ENCODE measurements around the gene PRMT2. TPM values are rescaled to one million over a fixed set of nuclear protein-coding genes. Genes with fewer than 3 reads are reported as not detected.

PRMT2 gene
- total RNA-seq, 1 experiment from 2014 or later, result 64.5 TPM

DNA sequence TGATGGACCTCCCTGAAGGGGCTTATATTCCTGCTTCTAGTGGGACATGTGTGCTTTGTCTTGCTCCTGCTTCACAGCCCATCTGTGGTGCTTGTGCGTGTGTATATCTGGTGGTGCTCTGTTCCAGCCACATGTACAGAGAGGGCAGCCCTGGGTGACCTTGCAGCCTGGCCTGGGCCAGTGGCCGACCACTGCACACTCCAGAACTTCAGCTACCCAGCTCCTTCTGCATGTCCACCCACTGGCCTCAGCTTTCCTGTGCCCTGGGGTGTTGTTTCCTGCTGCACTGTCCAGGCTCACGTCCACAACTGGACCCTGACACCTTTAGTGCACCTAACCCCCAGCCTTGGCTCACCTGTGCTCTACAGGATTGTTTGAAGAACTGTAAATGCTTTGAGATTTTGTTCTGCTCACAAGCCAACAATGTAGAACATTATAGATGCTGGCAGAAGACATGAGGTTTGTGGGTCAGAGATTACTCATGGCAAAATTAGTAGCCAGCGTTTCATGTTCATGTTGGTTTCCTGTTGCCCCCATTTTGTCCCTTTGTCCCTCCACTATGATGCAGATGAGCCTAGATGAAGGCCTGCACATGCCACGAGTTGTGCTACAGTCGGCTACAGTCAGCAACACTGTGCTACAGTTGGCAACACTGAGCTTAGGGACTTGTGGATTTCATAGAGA, 25.3 kb upstream of the PRMT2 start:
- intact Hi-C loops (cut with micrococcal nuclease; ENCODE audit: unreplicated experiment), result no loop called here
- Histone ChIP-seq H3K36me3 (ENCODE audit: low read depth) (no peaks in the 10 kb centered on the region), H3K27ac (no peak overlapping the region), H3K4me1 (replicated peaks; ENCODE audit: insufficient read depth) (no peaks in the 10 kb centered on the region), H3K9me2 (ENCODE audit: insufficient read depth) (no peaks in the 10 kb centered on the region), H3K27me3 (ENCODE audit: insufficient read depth, low read depth) (no peaks in the 10 kb centered on the region), H3K4me3 (no peak overlapping the region), H3K4me2 (no peak overlapping the region), H3K9me3 (ENCODE audit: insufficient read depth, low read depth) (no peaks in the 10 kb centered on the region), H3K79me2 (ENCODE audit: low read depth) (no peaks in the 10 kb centered on the region), H4K20me1 (ENCODE audit: insufficient read depth) (no peaks in the 10 kb centered on the region), H2AFZ (no peak overlapping the region), H3F3A (ENCODE audit: insufficient read depth, low read depth) (no peaks in the 10 kb centered on the region)
- CTCF ChIA-PET, result no interaction called here
- TF ChIP-seq EZH2 (IDR thresholded peaks at IDR 0.05; ENCODE audit: low read depth), result no peak
- TF ChIP-seq, protein P1, sequence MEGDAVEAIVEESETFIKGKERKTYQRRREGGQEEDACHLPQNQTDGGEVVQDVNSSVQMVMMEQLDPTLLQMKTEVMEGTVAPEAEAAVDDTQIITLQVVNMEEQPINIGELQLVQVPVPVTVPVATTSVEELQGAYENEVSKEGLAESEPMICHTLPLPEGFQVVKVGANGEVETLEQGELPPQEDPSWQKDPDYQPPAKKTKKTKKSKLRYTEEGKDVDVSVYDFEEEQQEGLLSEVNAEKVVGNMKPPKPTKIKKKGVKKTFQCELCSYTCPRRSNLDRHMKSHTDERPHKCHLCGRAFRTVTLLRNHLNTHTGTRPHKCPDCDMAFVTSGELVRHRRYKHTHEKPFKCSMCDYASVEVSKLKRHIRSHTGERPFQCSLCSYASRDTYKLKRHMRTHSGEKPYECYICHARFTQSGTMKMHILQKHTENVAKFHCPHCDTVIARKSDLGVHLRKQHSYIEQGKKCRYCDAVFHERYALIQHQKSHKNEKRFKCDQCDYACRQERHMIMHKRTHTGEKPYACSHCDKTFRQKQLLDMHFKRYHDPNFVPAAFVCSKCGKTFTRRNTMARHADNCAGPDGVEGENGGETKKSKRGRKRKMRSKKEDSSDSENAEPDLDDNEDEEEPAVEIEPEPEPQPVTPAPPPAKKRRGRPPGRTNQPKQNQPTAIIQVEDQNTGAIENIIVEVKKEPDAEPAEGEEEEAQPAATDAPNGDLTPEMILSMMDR (conservative IDR thresholded peaks at IDR 0.05), result no peak
- POLR2A ChIA-PET (ENCODE audit: unreplicated experiment), result no interaction called here
- no TSS peak for BruUV-seq (replicated peaks)
- DNase-seq, result no peak

DNA sequence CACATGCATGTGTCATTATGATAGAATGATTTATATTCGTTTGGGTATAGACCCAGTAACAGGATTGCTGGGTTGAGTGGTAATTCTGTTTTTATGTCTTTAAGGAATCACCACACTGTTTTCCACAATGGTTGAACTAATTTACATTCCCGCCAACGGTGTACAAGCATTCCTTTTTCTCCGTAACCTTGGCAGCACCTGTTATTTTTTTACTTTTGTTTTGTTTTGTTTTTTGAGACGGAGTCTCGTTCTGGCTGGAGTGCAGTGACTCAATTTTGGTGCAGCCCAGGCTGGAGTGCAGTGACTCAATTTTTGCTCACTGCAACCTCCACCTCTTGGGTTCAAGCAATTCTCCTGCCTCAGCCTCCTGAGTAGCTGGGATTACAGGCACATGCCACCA, 22.1 kb upstream of the PRMT2 start:
- H3K4me3 ChIP-seq, result no peak overlapping the region
- no peaks in the 10 kb centered on the region for H3K9me2 ChIP-seq (ENCODE audit: insufficient read depth)
- no peaks in the 10 kb centered on the region for H4K20me1 ChIP-seq (ENCODE audit: insufficient read depth)
- no peaks in the 10 kb centered on the region for H3K36me3 ChIP-seq (ENCODE audit: low read depth)
- H3K79me2 ChIP-seq (ENCODE audit: low read depth), result no peaks in the 10 kb centered on the region
- intact Hi-C loops (cut with micrococcal nuclease; ENCODE audit: unreplicated experiment), result no loop called here
- DNase-seq, result no peak
- CTCF ChIA-PET, result no interaction called here
- no peaks in the 10 kb centered on the region for H3K9me3 ChIP-seq (ENCODE audit: insufficient read depth, low read depth)
- no peak for TF ChIP-seq EZH2 (IDR thresholded peaks at IDR 0.05; ENCODE audit: low read depth)
- TF ChIP-seq, protein P1 (conservative IDR thresholded peaks at IDR 0.05), result no peak
- no peak overlapping the region for H2AFZ ChIP-seq
- no TSS peak for BruUV-seq (replicated peaks)
- no peaks in the 10 kb centered on the region for H3F3A ChIP-seq (ENCODE audit: insufficient read depth, low read depth)
- POLR2A ChIA-PET (ENCODE audit: unreplicated experiment), result no interaction called here
- no peak overlapping the region for H3K27ac ChIP-seq
- H3K4me1 ChIP-seq (replicated peaks; ENCODE audit: insufficient read depth), result no peaks in the 10 kb centered on the region
- 0 out of 2 replicates have a peak, but pooled peaks cover 2% of the 10 kb centered on the region for H3K27me3 ChIP-seq (ENCODE audit: insufficient read depth, low read depth)
- H3K4me2 ChIP-seq, result no peak overlapping the region

DNA sequence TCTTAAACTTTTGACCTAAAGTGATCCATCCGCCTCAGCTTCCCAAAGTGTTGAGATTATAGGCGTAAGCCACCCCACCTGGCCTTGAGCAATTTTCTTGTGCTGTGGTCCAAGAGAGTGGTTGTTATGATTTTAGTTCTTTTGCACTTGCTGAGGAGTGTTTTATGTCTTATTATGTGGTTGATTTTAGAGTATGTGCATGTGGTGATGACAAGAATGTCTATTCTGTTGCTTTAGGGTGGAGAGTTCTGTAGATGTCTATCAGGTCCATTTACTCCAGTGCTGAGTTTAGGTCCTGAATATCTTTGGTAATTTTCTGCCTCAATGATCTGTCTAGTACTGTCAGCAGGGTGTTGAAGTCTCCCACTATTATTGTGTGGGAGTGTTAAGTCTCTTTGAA, 19.4 kb upstream of the PRMT2 start:
- no peaks in the 10 kb centered on the region for H3K9me2 ChIP-seq (ENCODE audit: insufficient read depth)
- 0 out of 2 replicates have a peak, but pooled peaks cover 2% of the 10 kb centered on the region for H3K27me3 ChIP-seq (ENCODE audit: insufficient read depth, low read depth)
- H3K36me3 ChIP-seq (ENCODE audit: low read depth), result no peaks in the 10 kb centered on the region
- no peaks in the 10 kb centered on the region for H3K4me1 ChIP-seq (replicated peaks; ENCODE audit: insufficient read depth)
- intact Hi-C loops (cut with micrococcal nuclease; ENCODE audit: unreplicated experiment), result no loop called here
- H3K4me2 ChIP-seq, result no peak overlapping the region
- H3K27ac ChIP-seq, result no peak overlapping the region
- H4K20me1 ChIP-seq (ENCODE audit: insufficient read depth), result no peaks in the 10 kb centered on the region
- ChIA-PET POLR2A (ENCODE audit: unreplicated experiment) (no interaction called here), CTCF (no interaction called here)
- H3K79me2 ChIP-seq (ENCODE audit: low read depth), result no peaks in the 10 kb centered on the region
- H3F3A ChIP-seq (ENCODE audit: insufficient read depth, low read depth), result no peaks in the 10 kb centered on the region
- TF ChIP-seq, protein P1 (conservative IDR thresholded peaks at IDR 0.05), result no peak
- TF ChIP-seq EZH2 (IDR thresholded peaks at IDR 0.05; ENCODE audit: low read depth), result no peak
- H2AFZ ChIP-seq, result no peak overlapping the region
- no peaks in the 10 kb centered on the region for H3K9me3 ChIP-seq (ENCODE audit: insufficient read depth, low read depth)
- BruUV-seq (replicated peaks), result no TSS peak
- H3K4me3 ChIP-seq, result no peak overlapping the region
- no peak for DNase-seq
